ENCODE data around the gene FBN1.

DNA sequence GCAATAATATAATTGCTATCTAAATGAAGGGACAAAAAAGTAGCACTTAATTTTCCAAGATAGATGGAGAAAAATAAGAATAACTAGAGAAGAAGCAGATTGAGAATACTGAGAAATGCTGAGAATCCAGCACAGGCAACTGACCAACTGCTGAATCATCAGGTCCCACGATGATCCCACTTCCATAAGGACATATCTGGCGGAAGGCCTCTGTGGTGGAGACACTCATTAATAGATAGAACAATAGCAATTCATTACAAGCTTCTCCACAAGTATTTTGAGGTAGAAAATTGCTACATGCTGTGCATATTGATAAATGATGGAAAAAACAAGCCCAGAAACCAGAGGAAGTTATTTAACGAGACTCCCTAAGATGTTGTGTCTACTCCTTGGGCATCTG, 208.3 kb downstream of the FBN1 start:
- no peak for TF ChIP-seq POLR2AphosphoS5 (IDR thresholded peaks at IDR 0.05; ENCODE audit: insufficient read depth in 1 of 2, low read depth in 1 of 2)
- TF ChIP-seq, protein P1, sequence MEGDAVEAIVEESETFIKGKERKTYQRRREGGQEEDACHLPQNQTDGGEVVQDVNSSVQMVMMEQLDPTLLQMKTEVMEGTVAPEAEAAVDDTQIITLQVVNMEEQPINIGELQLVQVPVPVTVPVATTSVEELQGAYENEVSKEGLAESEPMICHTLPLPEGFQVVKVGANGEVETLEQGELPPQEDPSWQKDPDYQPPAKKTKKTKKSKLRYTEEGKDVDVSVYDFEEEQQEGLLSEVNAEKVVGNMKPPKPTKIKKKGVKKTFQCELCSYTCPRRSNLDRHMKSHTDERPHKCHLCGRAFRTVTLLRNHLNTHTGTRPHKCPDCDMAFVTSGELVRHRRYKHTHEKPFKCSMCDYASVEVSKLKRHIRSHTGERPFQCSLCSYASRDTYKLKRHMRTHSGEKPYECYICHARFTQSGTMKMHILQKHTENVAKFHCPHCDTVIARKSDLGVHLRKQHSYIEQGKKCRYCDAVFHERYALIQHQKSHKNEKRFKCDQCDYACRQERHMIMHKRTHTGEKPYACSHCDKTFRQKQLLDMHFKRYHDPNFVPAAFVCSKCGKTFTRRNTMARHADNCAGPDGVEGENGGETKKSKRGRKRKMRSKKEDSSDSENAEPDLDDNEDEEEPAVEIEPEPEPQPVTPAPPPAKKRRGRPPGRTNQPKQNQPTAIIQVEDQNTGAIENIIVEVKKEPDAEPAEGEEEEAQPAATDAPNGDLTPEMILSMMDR (IDR thresholded peaks at IDR 0.05), result no peak
- no peak for TF ChIP-seq POLR2A (IDR thresholded peaks at IDR 0.05)

Data from vagina (tissue), 2 donors.